ENCODE data around the gene IDH2. TPM values are rescaled to one million over a fixed set of nuclear protein-coding genes. Genes with fewer than 3 reads are reported as not detected.

Gene IDH2
- total RNA-seq, 2 experiments from 2014 or later, result 148 to 157 TPM

DNA sequence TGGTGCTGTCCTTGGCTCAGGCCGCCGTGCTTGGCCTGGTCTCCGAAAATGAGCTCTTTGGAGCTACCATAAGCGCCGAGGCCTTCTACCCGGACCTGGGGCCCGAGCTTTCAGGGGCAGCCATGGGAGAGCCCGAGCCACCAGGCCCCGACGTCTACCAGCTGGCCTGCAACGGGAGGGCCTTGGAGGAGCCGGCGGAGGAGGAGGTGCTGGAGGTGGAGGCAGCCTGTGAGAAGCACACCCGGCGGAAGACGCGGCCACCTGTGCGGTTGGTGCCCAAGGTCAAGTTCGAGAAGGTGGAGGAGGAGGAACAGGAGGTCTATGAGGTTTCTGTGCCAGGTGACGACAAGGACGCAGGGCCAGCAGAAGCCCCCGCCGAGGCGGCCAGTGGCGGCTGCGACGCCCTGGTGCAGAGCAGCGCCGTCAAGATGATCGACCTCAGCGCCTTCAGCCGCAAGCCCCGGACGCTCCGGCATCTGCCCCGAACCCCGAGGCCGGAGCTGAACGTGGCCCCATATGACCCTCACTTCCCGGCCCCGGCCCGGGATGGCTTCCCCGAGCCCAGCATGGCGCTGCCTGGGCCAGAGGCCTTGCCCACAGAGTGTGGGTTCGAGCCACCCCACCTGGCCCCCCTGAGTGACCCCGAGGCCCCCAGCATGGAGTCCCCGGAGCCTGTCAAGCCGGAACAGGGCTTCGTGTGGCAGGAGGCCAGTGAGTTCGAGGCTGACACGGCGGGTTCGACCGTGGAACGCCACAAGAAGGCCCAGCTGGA is 34.9 kb downstream of the IDH2 start:
- DNase-seq, result no peak
- Mint-ChIP-seq H3K27ac (no peak overlapping the region), H3K4me1 (peaks cover 11% of the 10 kb centered on the region), H3K27me3 (no peaks in the 10 kb centered on the region), H3K9me3 (no peaks in the 10 kb centered on the region), H3K36me3 (peaks cover 2% of the 10 kb centered on the region), H3K4me3 (no peak overlapping the region)

DNA sequence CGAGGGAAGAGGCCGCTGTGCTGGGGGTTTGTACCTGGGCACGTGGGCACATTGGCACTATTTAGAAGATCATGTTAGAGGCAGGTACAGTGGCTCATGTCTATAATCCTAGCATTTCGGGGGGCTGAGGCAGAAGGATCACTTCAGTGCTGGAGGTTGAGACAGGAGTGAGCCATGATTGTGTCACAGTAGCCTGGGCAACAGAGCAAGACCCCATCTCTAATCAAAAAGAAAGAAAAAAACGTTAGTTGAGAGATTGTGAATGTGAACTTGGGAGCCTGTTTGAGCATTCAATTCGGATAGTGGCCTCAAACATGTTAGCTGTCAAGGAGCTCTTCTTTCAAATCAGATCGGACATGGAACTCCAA is 36.6 kb downstream of the IDH2 start:
- H3K27me3 Mint-ChIP-seq, result no peaks in the 10 kb centered on the region
- no peak for DNase-seq
- H3K4me1 Mint-ChIP-seq, result peaks cover 17% of the 10 kb centered on the region
- H3K36me3 Mint-ChIP-seq, result no peaks in the 10 kb centered on the region
- no peaks in the 10 kb centered on the region for H3K9me3 Mint-ChIP-seq
- H3K4me3 Mint-ChIP-seq, result no peak overlapping the region
- H3K27ac Mint-ChIP-seq, result no peak overlapping the region

DNA sequence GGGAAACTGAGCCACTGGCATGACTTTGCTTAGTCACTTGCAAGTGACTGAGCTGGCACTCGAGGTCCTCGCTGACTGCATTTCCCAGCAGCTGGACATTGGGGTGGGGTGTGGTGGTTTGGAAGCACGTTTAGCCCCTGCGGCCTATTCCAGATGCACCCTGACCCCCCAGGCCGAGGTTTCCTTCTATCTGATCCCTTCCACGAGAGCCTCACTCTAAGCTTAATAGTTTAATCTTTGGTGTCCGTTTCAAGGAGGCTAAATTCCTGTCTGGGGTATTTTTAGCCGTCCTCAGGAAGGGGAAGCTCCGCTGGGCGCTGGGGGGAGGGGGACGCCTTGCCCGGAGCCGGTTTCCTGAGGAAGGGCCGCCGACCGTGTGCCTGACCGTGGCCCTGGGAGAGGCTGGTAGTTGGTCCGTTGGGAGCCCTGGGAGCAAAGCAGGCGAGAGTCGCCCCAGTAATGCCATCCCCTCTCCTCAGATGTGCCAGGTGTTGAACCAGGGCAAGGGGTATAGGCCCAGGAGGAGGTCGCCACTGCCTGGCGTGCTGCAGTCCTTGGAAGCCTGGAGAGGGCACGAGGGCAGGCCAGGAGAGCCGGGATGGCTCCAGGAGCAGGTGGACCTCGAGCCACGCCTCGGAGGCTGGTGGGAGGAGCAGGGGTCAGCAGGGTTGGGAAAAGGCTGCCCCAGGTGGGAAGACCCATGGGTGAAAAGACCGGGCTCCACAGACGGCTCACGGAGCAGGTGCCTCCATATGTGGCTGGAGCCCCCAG is 37.2 kb downstream of the IDH2 start:
- Mint-ChIP-seq H3K27me3 (no peaks in the 10 kb centered on the region), H3K36me3 (peaks cover 1% of the 10 kb centered on the region), H3K4me1 (peaks cover 18% of the 10 kb centered on the region), H3K27ac (no peak overlapping the region), H3K9me3 (no peaks in the 10 kb centered on the region), H3K4me3 (no peak overlapping the region)
- DNase-seq, result no peak

DNA sequence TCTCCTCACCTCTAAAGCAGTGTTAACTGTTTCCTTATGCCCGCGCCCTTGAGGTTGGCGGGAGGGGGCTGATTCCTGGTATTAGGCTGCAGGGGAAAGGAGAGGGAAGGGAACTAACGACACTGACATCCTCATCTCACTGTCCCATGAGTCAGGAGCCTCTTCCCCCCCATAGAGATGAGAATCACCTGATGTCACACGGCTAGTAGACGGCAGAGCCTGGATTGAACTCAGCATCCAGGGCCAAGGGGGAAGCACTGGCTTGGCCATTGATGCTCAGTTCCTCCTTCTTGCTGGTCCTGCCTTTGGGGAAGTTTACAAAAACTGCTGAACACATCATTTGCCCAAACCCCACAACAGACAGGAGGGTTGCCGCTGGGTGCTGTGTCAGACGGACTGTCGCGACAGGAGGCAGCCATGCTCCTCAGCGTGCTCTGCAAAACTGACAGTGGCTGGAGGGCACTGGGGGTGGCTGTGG is 38.5 kb downstream of the IDH2 start:
- Mint-ChIP-seq H3K4me1 (peaks cover 30% of the 10 kb centered on the region), H3K27me3 (no peaks in the 10 kb centered on the region), H3K36me3 (peaks cover 1% of the 10 kb centered on the region), H3K9me3 (no peaks in the 10 kb centered on the region), H3K4me3 (no peak overlapping the region), H3K27ac (no peak overlapping the region)
- no peak for DNase-seq

DNA sequence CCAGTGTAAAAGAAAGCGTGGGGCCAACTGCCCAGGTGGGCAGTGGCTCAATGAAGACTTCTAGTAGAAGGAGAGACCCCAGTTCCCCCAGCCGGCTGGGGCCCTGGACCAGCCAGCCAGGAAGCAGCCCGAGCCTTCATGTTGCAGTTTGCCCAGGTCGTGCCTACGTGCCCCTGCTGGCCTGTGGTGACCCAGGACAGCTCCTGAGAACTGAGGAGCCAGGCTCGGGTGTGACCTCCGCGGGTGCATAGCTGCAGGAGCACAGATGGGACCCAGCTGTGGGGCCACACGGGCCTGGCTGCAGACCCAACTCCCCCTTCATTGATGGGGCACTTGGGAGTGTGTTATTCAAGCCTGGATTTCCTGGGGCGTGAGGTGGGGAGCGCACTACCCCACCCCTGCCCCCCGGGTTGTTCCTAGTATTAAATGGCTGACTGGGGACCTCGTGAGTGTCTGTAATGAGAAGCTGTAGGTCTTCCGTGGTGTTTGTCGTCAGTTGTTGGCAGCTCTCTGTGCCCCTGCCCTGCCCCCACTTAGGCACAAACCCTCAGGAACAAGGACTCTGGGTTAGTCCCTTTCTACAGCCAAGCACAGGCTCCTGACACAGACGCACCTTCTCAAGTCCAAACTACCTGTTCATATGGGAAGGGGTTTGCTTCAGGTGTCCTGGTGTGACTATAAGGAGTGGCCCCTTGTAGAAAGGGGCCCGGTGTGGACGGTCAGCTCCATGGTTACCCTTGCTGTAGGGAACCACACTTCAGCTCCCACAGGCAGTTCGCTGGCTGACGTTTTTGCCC is 39.1 kb downstream of the IDH2 start:
- Mint-ChIP-seq H3K9me3 (no peaks in the 10 kb centered on the region), H3K4me3 (no peak overlapping the region), H3K27ac (no peak overlapping the region), H3K27me3 (no peaks in the 10 kb centered on the region), H3K4me1 (peaks cover 36% of the 10 kb centered on the region), H3K36me3 (peaks cover 1% of the 10 kb centered on the region)
- DNase-seq, result no peak

DNA sequence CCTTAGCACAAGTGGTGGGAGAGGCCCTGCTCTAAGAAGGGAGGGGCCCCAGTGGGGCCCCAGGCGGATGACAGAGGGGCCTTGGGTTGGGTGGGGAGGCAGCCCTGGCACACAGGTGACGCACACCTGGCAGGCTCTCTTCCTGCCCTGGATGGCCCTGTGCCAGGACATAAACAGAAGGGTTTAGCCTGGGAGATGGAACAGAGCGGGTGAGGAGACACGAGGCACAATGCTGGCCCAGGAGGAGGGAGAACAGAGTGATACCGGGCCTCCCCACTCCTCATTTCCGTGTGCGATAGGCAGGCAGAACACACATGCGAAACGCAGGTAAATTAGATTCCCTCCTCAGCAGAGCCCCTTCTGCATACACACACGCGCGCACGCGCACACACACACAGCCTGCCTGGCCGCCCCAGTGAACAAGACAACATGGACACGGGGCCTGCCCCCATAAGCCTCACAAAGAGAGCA is 39.8 kb downstream of the IDH2 start:
- H3K4me1 Mint-ChIP-seq, result peaks cover 40% of the 10 kb centered on the region
- peaks cover 1% of the 10 kb centered on the region for H3K36me3 Mint-ChIP-seq
- H3K27me3 Mint-ChIP-seq, result no peaks in the 10 kb centered on the region
- H3K27ac Mint-ChIP-seq, result peak overlapping the region; percentile 73
- H3K9me3 Mint-ChIP-seq, result no peaks in the 10 kb centered on the region
- no peak for DNase-seq
- H3K4me3 Mint-ChIP-seq, result no peak overlapping the region

DNA sequence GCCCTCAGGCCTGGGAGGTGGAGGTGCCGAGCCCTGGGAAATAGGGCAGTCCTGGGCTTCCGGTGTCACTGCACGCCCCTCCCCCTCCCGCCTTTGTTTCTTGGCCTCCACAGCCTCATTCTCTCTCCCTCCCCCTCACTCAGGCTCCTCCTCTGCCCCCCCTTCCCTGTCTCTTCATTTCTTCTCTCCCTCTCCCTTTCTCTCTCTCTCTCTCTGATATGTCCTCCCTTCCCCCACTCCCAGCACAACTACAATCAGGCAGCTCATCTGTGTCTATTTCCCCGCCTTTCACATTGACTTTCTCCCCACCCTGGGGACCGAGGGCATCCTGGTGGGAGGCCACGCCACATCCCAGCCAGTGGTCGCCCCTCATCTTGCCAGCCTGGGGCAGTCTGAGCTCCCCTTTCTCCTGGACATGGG is 40.2 kb downstream of the IDH2 start:
- Mint-ChIP-seq H3K4me3 (no peak overlapping the region), H3K36me3 (peaks cover 1% of the 10 kb centered on the region), H3K27ac (peak overlapping the region; percentile 73), H3K4me1 (peaks cover 40% of the 10 kb centered on the region), H3K9me3 (no peaks in the 10 kb centered on the region), H3K27me3 (no peaks in the 10 kb centered on the region)
- no peak for DNase-seq

DNA sequence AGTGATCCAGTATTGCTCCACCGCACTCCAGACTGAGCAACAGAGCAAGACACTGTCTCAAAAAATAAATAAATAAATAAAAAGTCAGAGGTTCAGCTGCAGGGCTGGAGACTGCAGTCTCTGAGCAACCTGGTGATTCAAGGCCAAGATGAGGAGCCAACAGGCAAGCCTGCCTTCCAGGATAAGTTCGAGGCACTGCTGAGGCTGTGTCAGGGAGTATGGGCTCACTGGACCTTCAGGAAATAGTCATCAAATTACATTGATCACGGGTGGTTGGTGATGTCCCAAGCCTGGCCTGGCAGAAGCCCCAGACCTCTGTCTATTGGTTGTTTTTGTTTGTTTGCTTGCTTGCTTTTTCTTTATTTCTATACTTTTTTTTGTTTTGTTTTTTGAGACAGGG is 41.5 kb downstream of the IDH2 start:
- H3K4me1 Mint-ChIP-seq, result peaks cover 42% of the 10 kb centered on the region
- no peak for DNase-seq
- H3K27ac Mint-ChIP-seq, result no peak overlapping the region
- H3K4me3 Mint-ChIP-seq, result no peak overlapping the region
- H3K27me3 Mint-ChIP-seq, result no peaks in the 10 kb centered on the region
- H3K9me3 Mint-ChIP-seq, result no peaks in the 10 kb centered on the region
- peaks cover 1% of the 10 kb centered on the region for H3K36me3 Mint-ChIP-seq

DNA sequence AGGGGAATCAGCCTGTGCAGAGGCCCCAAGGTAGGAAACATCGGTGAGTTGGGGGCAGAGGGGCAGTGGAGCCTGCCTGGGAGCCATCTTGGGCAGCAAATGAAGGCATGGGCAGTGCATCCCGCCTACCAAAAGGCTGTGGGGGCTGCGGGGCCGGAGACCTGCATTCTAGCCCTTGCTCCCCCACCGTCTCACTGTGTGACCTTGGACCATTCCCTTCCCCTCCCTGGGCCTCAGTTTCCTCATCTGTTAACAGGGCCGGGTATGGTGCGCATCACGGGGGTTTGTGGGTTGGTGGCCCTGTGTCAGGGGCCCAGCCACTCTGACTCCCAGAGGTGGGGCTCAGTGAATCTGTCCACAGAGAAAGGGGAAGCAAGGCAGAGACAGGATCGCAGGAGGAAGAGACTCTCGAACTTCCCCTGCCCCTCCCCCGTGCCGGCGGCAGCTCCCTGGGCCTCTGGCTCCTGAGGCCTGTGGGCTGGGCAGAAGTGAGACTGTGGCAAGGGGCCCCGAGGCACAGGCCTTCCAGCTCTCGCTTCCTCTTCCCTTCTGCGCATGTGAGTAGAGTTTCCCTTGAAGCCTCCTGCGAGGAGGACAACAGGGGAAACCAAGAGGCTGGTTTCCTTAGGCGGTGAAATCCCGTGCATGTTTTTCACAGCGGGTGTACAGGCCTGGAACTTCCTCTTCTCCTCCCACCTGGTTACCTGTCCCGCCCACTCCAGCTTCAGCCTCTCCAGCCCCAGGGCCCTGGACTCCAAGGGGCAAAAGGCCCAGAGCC is 42.9 kb downstream of the IDH2 start:
- peak overlapping the region; percentile 61 for H3K4me3 Mint-ChIP-seq
- H3K27ac Mint-ChIP-seq, result peak overlapping the region; percentile 94
- H3K4me1 Mint-ChIP-seq, result peaks cover 42% of the 10 kb centered on the region
- no peaks in the 10 kb centered on the region for H3K9me3 Mint-ChIP-seq
- no peaks in the 10 kb centered on the region for H3K27me3 Mint-ChIP-seq
- peak; percentile 86 for DNase-seq
- peaks cover 1% of the 10 kb centered on the region for H3K36me3 Mint-ChIP-seq

DNA sequence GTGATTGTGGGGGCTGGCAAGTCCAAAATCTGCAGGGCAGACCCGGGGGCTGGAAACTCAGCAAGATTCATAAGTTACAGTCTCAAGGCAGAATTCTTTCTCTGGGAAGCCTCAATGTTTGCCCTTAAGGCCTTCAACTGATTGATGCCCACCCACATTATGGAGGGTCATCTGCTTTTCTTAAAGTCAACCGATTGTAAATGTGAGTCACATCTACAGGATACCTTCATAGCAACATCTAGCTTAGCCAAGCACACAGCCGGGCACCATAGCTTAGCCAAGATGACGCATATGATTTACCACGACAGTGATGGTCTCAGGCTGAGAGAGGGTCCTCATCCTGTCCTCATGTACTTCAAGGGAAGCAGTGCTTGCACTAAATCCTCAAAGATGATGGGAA is 43.5 kb downstream of the IDH2 start:
- Mint-ChIP-seq H3K4me1 (peaks cover 41% of the 10 kb centered on the region), H3K4me3 (peak overlapping the region; percentile 42), H3K9me3 (no peaks in the 10 kb centered on the region), H3K27ac (peak overlapping the region; percentile 94), H3K27me3 (no peaks in the 10 kb centered on the region), H3K36me3 (peaks cover 1% of the 10 kb centered on the region)
- DNase-seq, result no peak

DNA sequence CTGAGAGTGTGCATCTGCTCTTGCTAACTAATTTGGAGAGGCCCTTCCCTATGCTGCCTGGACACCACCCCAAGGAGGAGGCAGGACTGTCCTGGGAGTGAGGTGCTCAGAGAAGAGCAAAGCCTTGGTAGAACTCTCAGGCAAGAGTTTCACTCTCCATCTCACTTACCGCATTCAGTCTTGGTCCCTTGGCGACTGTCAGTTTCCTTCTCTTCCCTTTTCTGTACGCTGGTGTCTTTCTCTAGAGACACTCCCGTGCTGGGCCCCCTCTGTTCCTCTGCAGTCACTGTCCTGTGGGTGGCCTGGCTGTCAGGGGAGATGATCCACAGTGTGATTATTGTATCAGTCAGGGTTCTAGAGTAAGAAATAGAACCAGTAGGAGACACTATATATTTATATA is 44.0 kb downstream of the IDH2 start:
- H3K27ac Mint-ChIP-seq, result peak overlapping the region; percentile 58

DNA sequence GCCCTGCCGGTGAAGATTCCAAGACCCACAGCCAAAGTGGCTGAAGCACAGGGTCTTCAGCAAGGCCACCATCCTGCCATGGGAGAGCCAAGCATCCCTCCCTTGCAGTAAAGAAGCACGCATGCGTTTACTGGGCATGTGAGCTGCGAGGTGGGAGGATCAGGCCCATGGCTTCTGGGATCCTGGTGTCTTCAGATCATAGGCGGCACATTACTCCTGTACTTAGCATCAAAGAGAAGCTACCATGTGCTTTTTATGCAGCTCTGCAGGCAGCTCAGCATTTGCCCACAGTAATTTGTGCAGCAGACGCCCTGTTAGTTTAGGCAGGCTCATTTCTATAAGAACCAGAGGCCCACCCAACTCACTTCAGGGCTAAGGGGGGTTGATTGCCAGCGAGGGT is 45.7 kb downstream of the IDH2 start:
- no peak for DNase-seq
- Mint-ChIP-seq H3K27me3 (no peaks in the 10 kb centered on the region), H3K4me3 (no peak overlapping the region), H3K36me3 (peaks cover 1% of the 10 kb centered on the region), H3K4me1 (peaks cover 30% of the 10 kb centered on the region), H3K9me3 (no peaks in the 10 kb centered on the region), H3K27ac (no peak overlapping the region)

More for the DNA sequence above, 44.0 kb downstream of the IDH2 start:
- Mint-ChIP-seq H3K36me3 (peaks cover 1% of the 10 kb centered on the region), H3K4me3 (no peak overlapping the region), H3K9me3 (no peaks in the 10 kb centered on the region), H3K4me1 (peaks cover 39% of the 10 kb centered on the region), H3K27me3 (no peaks in the 10 kb centered on the region)
- DNase-seq, result no peak

DNA sequence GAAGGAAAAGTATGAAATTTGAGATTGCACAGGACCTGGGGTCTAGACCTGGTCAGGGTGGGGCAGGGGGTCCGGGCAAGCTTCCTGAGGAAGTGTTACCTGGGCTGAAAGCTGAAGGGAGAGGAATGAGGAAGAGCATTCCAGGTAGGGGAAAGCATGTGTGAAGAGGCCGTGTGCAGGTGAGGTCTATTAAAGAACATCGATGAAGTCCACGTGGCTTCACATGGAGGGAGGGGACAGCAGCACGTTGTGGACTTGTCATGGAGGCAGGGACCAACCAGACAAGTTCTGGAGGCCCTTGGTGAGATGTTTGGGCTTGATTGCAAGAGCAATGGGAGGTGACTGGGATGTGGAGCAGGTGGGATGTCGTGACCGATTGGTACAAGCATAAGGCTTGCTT is 47.1 kb downstream of the IDH2 start:
- no peak overlapping the region for H3K4me3 Mint-ChIP-seq
- DNase-seq, result no peak
- no peaks in the 10 kb centered on the region for H3K27me3 Mint-ChIP-seq
- no peaks in the 10 kb centered on the region for H3K9me3 Mint-ChIP-seq
- H3K4me1 Mint-ChIP-seq, result peaks cover 27% of the 10 kb centered on the region
- no peak overlapping the region for H3K27ac Mint-ChIP-seq
- H3K36me3 Mint-ChIP-seq, result no peaks in the 10 kb centered on the region

DNA sequence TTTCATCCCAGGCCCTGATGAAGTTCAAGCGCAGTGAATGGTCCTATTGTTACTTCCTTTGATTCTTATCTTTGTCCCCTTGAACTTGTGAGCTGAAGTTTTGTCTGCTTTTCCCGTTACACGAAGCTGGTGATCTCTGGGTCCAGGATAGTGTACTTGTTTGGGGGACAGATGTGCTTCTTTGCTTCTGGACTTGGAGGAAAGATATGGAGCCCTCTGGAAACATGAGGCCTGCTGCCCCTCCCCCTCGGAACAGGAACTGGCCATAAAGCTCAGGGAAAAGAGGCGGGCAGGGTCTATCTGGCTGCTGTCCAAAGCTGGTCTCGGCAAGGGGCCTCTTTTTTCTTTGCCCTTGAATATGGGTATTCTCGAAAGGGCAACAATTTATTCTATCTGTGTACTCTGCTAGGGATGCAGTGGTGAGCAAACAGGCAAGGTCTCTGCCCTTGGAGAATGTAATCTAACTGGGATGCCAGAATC is 47.6 kb downstream of the IDH2 start:
- no peak overlapping the region for H3K4me3 Mint-ChIP-seq
- no peak overlapping the region for H3K27ac Mint-ChIP-seq
- H3K36me3 Mint-ChIP-seq, result no peaks in the 10 kb centered on the region
- peaks cover 22% of the 10 kb centered on the region for H3K4me1 Mint-ChIP-seq
- no peaks in the 10 kb centered on the region for H3K9me3 Mint-ChIP-seq
- H3K27me3 Mint-ChIP-seq, result no peaks in the 10 kb centered on the region
- DNase-seq, result no peak

Measured in activated naive CD8-positive, alpha-beta T cell treated with anti-CD3 and anti-CD28 coated beads for 36 hours (primary cell).